NCI-H2029 (cell line): ENCODE measurements around the gene ZNF800.

Experiments used
- DNase-seq: peaks from one replicate; lab custom pipeline; 2025; lab: John Stamatoyannopoulos, UW

Gene ZNF800

GRCh38 chr7:127390186-127390816, 2.2 kb downstream of the ZNF800 start:
- no peak for DNase-seq

GRCh38 chr7:127389321-127389720, 3.2 kb downstream of the ZNF800 start:
- no peak for DNase-seq

GRCh38 chr7:127387974-127388373, 4.5 kb downstream of the ZNF800 start:
- no peak for DNase-seq

- DNase-seq, result no peak
These were observed 9.2 kb downstream of the ZNF800 start for GRCh38 chr7:127383123-127383835.

- DNase-seq, result no peak
These were observed 10.0 kb downstream of the ZNF800 start for GRCh38 chr7:127382301-127383085.

GRCh38 chr7:127380479-127380878, 12.0 kb downstream of the ZNF800 start:
- DNase-seq, result no peak

- no peak for DNase-seq
These were observed 12.9 kb downstream of the ZNF800 start for GRCh38 chr7:127379642-127380041.

GRCh38 chr7:127378537-127378936, 14.0 kb downstream of the ZNF800 start:
- no peak for DNase-seq

GRCh38 chr7:127377425-127377824, 15.1 kb downstream of the ZNF800 start:
- no peak for DNase-seq

GRCh38 chr7:127375631-127376030, 16.9 kb downstream of the ZNF800 start:
- no peak for DNase-seq

- DNase-seq, result no peak
These were observed 24.8 kb downstream of the ZNF800 start for GRCh38 chr7:127367679-127368078.

- no peak for DNase-seq
These were observed 25.8 kb downstream of the ZNF800 start for GRCh38 chr7:127366680-127367079.

- DNase-seq, result no peak
These were observed 26.6 kb downstream of the ZNF800 start for GRCh38 chr7:127365957-127366315.

GRCh38 chr7:127365164-127365956, 27.1 kb downstream of the ZNF800 start:
- DNase-seq, result no peak

GRCh38 chr7:127362364-127363027, 30.0 kb downstream of the ZNF800 start:
- no peak for DNase-seq

- DNase-seq, result no peak
These were observed 30.8 kb downstream of the ZNF800 start for GRCh38 chr7:127361736-127362135.

GRCh38 chr7:127359011-127359410, 33.5 kb downstream of the ZNF800 start:
- no peak for DNase-seq

GRCh38 chr7:127353897-127354296, 38.6 kb downstream of the ZNF800 start:
- DNase-seq, result no peak

GRCh38 chr7:127350586-127350985, 41.9 kb downstream of the ZNF800 start:
- DNase-seq, result no peak

GRCh38 chr7:127349881-127350280, 42.6 kb downstream of the ZNF800 start:
- DNase-seq, result no peak

GRCh38 chr7:127348247-127348631, 44.3 kb downstream of the ZNF800 start:
- no peak for DNase-seq
